ENCODE measurements around the gene GPR22.

DNA sequence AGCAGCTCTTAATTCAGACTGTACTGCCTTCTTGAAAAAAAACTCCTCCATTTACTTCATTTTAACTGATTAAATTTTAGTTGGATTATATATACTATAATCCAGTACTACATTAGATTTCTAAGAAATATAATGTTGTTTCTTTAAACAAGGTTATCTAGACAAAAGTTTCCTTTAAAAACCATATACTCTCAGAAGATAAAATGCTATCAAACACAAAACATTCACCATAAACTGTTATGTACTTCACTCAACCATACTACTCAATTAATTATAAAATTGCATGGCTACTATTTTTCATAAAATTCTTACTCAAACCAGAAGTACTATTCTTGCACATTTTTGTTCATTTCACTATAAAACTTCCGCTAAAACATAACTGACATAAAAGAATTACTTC lies 12.7 kb downstream of the GPR22 start:
- TF ChIP-seq POLR2A (IDR thresholded peaks at IDR 0.05; ENCODE audit: low read length) (peak; percentile 20), GATA1 (IDR thresholded peaks at IDR 0.05; ENCODE audit: low read depth, low read length) (no peak)

All from erythroblast (primary cell).